K562 (cell line): ENCODE measurements around the gene CYTH4. TPM values are rescaled to one million over a fixed set of nuclear protein-coding genes. Genes with fewer than 3 reads are reported as not detected.

ENCODE experiments used
- GABPA ChIP-seq: fragments of 200-800 bp; sonication (Bioruptor generic); conservative IDR thresholded peaks from 2 replicates; pipeline ENCODE4 v1.6.1; 2016; ENCODE audit warnings: low read depth, missing genetic modification characterization, missing compliant biosample characterization
- NCOA2 ChIP-seq, 2 experiments: fragments of 450-650 bp; IDR thresholded peaks; 2 replicates each; pipeline ENCODE4 v1.6.1; 2018; ENCODE audit warnings: mild to moderate bottlenecking in 2 of 2, moderate library complexity in 1 of 2; ENCODE audit not compliant: partially characterized antibody in 2 of 2
- PCBP1 ChIP-seq: fragments of 200-400 bp; formaldehyde crosslinking; IDR thresholded peaks from 2 replicates; pipeline ENCODE4 v1.6.1; 2018; ENCODE audit warnings: mild to moderate bottlenecking, low read depth, low read length; ENCODE audit not compliant: poor library complexity, severe bottlenecking
- ZNF174 ChIP-seq: fragments of 250-450 bp; sonication (Bioruptor Pico); IDR thresholded peaks from 2 replicates; pipeline ENCODE4 v1.4.0; 2020; ENCODE audit warnings: mild to moderate bottlenecking
- polyA plus RNA-seq, 8 experiments: library from polyadenylated mRNA; depleted of rRNA in 4 of 8; stranded (reverse) in 5 of 8; unstranded in 3 of 8; fragments of >200 nt; fragmentation: Nextera tagmentation in 2 of 8; fragmentation: Illumina TruSeq in 1 of 8; extraction: Ambion mirVana in 2 of 8; extraction: Trizol in 1 of 8; gene quantifications; 2 replicates each; pipeline versions ENCODE4 v1.2.1 to v1.2.3, GENCODE V29; 2011 to 2014; ENCODE audit warnings: inconsistent platforms in 1 of 8, missing spikeins in 1 of 8
- total RNA-seq, 7 experiments: library from RNA; depleted of rRNA in 6 of 7; stranded (reverse); fragments of >200 nt in 6 of 7; fragmentation: Illumina TruSeq in 2 of 7; extraction: Trizol in 2 of 7; gene quantifications; 2 replicates each; pipeline versions ENCODE4 v1.2.1 to v1.2.3, GENCODE V29; 2011 to 2021; ENCODE audit warnings: low replicate concordance in 1 of 7
- TF ChIP-seq, protein P1 (sequence below): fragments of 450-650 bp; IDR thresholded peaks from 2 replicates; pipeline ENCODE4 v1.6.1; 2016; ENCODE audit warnings: mild to moderate bottlenecking, moderate library complexity
- TF ChIP-seq, protein P2 (sequence below), 2 experiments: IDR thresholded peaks; 2 replicates each; pipeline ENCODE4 v1.6.1; 2011; ENCODE audit warnings: borderline replicate concordance in 1 of 2, control low read depth in 1 of 2, low read depth in 1 of 2, low read length in 1 of 2, mild to moderate bottlenecking in 1 of 2, mixed read lengths in 1 of 2, moderate library complexity in 1 of 2; ENCODE audit not compliant: insufficient read depth in 1 of 2, insufficient read length in 1 of 2, poor library complexity in 1 of 2, severe bottlenecking in 1 of 2; ENCODE audit errors: extremely low read depth in 1 of 2
- TF ChIP-seq, protein P3 (sequence below): IDR thresholded peaks from 3 replicates; pipeline ENCODE4 v1.6.1; 2011; ENCODE audit warnings: borderline replicate concordance, mild to moderate bottlenecking, moderate library complexity; ENCODE audit not compliant: insufficient read length; ENCODE audit errors: extremely low read depth

Gene CYTH4
- total and polyA plus RNA-seq, 9 of the 15 experiments (the other 6 are each of a cell fraction or from before 2014, with no cell fraction given), result 0.03 to 2.0 (median 0.61) TPM; not detected in 1

DNA sequence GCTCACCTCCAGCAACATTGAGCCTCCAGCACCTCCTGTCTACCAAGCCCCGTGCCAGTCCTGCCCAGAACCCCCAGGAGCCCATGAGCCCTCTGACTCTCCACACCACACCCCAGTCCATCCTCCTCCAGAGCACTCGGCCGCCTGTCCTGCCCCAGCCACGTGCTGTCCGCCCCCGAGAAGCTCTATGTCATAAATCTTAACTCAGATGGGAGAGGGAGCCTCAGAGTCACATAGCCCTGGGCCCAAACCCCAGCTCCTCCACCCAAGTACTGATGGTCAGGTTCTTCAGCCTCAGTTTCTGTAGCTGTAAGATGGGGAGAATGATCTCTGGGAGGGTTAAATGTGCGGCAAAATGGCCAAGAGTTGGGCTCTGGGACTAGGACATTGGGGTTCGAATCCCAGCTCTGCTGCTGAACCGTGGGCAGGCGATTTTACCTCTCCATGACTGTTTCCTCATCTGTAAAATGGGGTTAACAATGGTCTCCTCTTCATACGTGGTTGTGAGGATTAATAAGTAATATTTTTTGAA, 27.8 kb downstream of the CYTH4 start (continued):
- TF ChIP-seq, protein P1, sequence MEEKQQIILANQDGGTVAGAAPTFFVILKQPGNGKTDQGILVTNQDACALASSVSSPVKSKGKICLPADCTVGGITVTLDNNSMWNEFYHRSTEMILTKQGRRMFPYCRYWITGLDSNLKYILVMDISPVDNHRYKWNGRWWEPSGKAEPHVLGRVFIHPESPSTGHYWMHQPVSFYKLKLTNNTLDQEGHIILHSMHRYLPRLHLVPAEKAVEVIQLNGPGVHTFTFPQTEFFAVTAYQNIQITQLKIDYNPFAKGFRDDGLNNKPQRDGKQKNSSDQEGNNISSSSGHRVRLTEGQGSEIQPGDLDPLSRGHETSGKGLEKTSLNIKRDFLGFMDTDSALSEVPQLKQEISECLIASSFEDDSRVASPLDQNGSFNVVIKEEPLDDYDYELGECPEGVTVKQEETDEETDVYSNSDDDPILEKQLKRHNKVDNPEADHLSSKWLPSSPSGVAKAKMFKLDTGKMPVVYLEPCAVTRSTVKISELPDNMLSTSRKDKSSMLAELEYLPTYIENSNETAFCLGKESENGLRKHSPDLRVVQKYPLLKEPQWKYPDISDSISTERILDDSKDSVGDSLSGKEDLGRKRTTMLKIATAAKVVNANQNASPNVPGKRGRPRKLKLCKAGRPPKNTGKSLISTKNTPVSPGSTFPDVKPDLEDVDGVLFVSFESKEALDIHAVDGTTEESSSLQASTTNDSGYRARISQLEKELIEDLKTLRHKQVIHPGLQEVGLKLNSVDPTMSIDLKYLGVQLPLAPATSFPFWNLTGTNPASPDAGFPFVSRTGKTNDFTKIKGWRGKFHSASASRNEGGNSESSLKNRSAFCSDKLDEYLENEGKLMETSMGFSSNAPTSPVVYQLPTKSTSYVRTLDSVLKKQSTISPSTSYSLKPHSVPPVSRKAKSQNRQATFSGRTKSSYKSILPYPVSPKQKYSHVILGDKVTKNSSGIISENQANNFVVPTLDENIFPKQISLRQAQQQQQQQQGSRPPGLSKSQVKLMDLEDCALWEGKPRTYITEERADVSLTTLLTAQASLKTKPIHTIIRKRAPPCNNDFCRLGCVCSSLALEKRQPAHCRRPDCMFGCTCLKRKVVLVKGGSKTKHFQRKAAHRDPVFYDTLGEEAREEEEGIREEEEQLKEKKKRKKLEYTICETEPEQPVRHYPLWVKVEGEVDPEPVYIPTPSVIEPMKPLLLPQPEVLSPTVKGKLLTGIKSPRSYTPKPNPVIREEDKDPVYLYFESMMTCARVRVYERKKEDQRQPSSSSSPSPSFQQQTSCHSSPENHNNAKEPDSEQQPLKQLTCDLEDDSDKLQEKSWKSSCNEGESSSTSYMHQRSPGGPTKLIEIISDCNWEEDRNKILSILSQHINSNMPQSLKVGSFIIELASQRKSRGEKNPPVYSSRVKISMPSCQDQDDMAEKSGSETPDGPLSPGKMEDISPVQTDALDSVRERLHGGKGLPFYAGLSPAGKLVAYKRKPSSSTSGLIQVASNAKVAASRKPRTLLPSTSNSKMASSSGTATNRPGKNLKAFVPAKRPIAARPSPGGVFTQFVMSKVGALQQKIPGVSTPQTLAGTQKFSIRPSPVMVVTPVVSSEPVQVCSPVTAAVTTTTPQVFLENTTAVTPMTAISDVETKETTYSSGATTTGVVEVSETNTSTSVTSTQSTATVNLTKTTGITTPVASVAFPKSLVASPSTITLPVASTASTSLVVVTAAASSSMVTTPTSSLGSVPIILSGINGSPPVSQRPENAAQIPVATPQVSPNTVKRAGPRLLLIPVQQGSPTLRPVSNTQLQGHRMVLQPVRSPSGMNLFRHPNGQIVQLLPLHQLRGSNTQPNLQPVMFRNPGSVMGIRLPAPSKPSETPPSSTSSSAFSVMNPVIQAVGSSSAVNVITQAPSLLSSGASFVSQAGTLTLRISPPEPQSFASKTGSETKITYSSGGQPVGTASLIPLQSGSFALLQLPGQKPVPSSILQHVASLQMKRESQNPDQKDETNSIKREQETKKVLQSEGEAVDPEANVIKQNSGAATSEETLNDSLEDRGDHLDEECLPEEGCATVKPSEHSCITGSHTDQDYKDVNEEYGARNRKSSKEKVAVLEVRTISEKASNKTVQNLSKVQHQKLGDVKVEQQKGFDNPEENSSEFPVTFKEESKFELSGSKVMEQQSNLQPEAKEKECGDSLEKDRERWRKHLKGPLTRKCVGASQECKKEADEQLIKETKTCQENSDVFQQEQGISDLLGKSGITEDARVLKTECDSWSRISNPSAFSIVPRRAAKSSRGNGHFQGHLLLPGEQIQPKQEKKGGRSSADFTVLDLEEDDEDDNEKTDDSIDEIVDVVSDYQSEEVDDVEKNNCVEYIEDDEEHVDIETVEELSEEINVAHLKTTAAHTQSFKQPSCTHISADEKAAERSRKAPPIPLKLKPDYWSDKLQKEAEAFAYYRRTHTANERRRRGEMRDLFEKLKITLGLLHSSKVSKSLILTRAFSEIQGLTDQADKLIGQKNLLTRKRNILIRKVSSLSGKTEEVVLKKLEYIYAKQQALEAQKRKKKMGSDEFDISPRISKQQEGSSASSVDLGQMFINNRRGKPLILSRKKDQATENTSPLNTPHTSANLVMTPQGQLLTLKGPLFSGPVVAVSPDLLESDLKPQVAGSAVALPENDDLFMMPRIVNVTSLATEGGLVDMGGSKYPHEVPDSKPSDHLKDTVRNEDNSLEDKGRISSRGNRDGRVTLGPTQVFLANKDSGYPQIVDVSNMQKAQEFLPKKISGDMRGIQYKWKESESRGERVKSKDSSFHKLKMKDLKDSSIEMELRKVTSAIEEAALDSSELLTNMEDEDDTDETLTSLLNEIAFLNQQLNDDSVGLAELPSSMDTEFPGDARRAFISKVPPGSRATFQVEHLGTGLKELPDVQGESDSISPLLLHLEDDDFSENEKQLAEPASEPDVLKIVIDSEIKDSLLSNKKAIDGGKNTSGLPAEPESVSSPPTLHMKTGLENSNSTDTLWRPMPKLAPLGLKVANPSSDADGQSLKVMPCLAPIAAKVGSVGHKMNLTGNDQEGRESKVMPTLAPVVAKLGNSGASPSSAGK, result peak; percentile 69
- TF ChIP-seq, protein P2, sequence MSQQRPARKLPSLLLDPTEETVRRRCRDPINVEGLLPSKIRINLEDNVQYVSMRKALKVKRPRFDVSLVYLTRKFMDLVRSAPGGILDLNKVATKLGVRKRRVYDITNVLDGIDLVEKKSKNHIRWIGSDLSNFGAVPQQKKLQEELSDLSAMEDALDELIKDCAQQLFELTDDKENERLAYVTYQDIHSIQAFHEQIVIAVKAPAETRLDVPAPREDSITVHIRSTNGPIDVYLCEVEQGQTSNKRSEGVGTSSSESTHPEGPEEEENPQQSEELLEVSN (IDR thresholded peaks at IDR 0.05; ENCODE audit: borderline replicate concordance in 1 of 2, extremely low read depth in 1 of 2, insufficient read depth in 1 of 2, insufficient read length in 1 of 2, low read depth in 1 of 2, low read length in 1 of 2, poor library complexity in 1 of 2, severe bottlenecking in 1 of 2), result peak in 1 of 2 experiments; percentile 47
- peak; percentile 35; the same call in 1 of the 2 replicates for TF ChIP-seq GABPA (tag)
- no peak for TF ChIP-seq NCOA2 (IDR thresholded peaks at IDR 0.05; ENCODE audit: partially characterized antibody in 2 of 2)
- no peak for TF ChIP-seq ZNF174 (CRISPR knock-in tag)
- no peak for TF ChIP-seq PCBP1
- TF ChIP-seq, protein P3, sequence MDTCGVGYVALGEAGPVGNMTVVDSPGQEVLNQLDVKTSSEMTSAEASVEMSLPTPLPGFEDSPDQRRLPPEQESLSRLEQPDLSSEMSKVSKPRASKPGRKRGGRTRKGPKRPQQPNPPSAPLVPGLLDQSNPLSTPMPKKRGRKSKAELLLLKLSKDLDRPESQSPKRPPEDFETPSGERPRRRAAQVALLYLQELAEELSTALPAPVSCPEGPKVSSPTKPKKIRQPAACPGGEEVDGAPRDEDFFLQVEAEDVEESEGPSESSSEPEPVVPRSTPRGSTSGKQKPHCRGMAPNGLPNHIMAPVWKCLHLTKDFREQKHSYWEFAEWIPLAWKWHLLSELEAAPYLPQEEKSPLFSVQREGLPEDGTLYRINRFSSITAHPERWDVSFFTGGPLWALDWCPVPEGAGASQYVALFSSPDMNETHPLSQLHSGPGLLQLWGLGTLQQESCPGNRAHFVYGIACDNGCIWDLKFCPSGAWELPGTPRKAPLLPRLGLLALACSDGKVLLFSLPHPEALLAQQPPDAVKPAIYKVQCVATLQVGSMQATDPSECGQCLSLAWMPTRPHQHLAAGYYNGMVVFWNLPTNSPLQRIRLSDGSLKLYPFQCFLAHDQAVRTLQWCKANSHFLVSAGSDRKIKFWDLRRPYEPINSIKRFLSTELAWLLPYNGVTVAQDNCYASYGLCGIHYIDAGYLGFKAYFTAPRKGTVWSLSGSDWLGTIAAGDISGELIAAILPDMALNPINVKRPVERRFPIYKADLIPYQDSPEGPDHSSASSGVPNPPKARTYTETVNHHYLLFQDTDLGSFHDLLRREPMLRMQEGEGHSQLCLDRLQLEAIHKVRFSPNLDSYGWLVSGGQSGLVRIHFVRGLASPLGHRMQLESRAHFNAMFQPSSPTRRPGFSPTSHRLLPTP, result no peak
